Neuronal stem cell (in vitro differentiated cells): ENCODE data around the gene ITGA2.

Experiments used
- DNase-seq: peaks from one replicate; pipeline ENCODE4 v3.0.0-alpha.2; 2013; ENCODE audit warnings: low spot score
- H2AFZ ChIP-seq: one replicate; pipeline ENCODE4 v1.6.1; 2013; ENCODE audit warnings: mild to moderate bottlenecking, low read length, inconsistent platforms
- H2AK5ac ChIP-seq: 2 replicates; pipeline ENCODE4 v1.6.1; 2013; ENCODE audit warnings: low read depth, mild to moderate bottlenecking, inconsistent platforms, low read length, moderate library complexity, mixed read lengths
- H2BK120ac ChIP-seq: 2 replicates; pipeline ENCODE4 v1.6.1; 2013; ENCODE audit warnings: low read depth, mild to moderate bottlenecking, inconsistent platforms, low read length, moderate library complexity, mixed read lengths
- H2BK12ac ChIP-seq: one replicate; pipeline ENCODE4 v1.6.1; 2013; ENCODE audit warnings: low read length, inconsistent platforms
- H2BK15ac ChIP-seq: 2 replicates; pipeline ENCODE4 v1.6.1; 2013; ENCODE audit warnings: mild to moderate bottlenecking, low read length, inconsistent platforms, mixed read lengths
- H2BK5ac ChIP-seq: one replicate; pipeline ENCODE4 v1.6.1; 2013; ENCODE audit warnings: inconsistent platforms, mild to moderate bottlenecking, low read length, moderate library complexity
- H3K14ac ChIP-seq: one replicate; pipeline ENCODE4 v1.6.1; 2013; ENCODE audit warnings: low read length, inconsistent platforms
- H3K18ac ChIP-seq: 2 replicates; pipeline ENCODE4 v1.6.1; 2013; ENCODE audit warnings: low read length, inconsistent platforms
- H3K23ac ChIP-seq: 2 replicates; pipeline ENCODE4 v1.6.1; 2013; ENCODE audit warnings: low read depth, mild to moderate bottlenecking, mixed read lengths, low read length, inconsistent platforms; ENCODE audit not compliant: poor library complexity
- H3K27ac ChIP-seq: replicated peaks from 3 replicates; pipeline ENCODE4 v1.5.1; 2013; ENCODE audit warnings: low read length, inconsistent platforms
- H3K27me3 ChIP-seq, 3 experiments: 2 replicates each; pipeline ENCODE4 v1.6.1; 2013; ENCODE audit warnings: low read length in 3 of 3, mild to moderate bottlenecking in 2 of 3, inconsistent platforms in 1 of 3, low read depth in 1 of 3, mixed read lengths in 1 of 3, moderate library complexity in 1 of 3; ENCODE audit not compliant: control insufficient read depth in 3 of 3, insufficient read depth in 3 of 3
- H3K36me3 ChIP-seq, 2 donors: replicated peaks in 1 of 2; 2 replicates each; pipeline ENCODE4 v1.6.1; 2013; ENCODE audit warnings: low read length in 2 of 2; ENCODE audit not compliant: control insufficient read depth in 2 of 2, insufficient read depth in 2 of 2
- H3K4ac ChIP-seq: 2 replicates; pipeline ENCODE4 v1.6.1; 2013; ENCODE audit warnings: inconsistent platforms, mild to moderate bottlenecking, low read length, moderate library complexity
- H3K4me1 ChIP-seq, 2 donors: 1 replicate in 1 of 2; 2 replicates in 1 of 2; pipeline ENCODE4 v1.6.1; 2013; ENCODE audit warnings: low read length in 2 of 2, low read depth in 1 of 2; ENCODE audit not compliant: control insufficient read depth in 2 of 2, insufficient read depth in 1 of 2
- H3K4me2 ChIP-seq: one replicate; pipeline ENCODE4 v1.6.1; 2013; ENCODE audit warnings: mild to moderate bottlenecking, low read length, inconsistent platforms; ENCODE audit not compliant: insufficient read depth, poor library complexity, severe bottlenecking
- H3K4me3 ChIP-seq, 2 donors: 2 replicates each; pipeline ENCODE4 v1.5.1; 2013; ENCODE audit warnings: low read length in 2 of 2, mild to moderate bottlenecking in 2 of 2, inconsistent platforms in 1 of 2, moderate library complexity in 1 of 2
- H3K79me1 ChIP-seq: one replicate; pipeline ENCODE4 v1.6.1; 2013; ENCODE audit warnings: low read depth, mild to moderate bottlenecking, inconsistent platforms, low read length, moderate library complexity
- H3K9ac ChIP-seq: one replicate; pipeline ENCODE4 v1.6.1; 2013; ENCODE audit warnings: mild to moderate bottlenecking, low read depth, low read length, inconsistent platforms; ENCODE audit not compliant: poor library complexity
- H3K9me3 ChIP-seq, 2 donors: replicated peaks in 1 of 2; 2 replicates each; pipeline versions ENCODE3 to v1.6.1; 2013; ENCODE audit warnings: low read length in 2 of 2, mild to moderate bottlenecking in 2 of 2, inconsistent platforms in 1 of 2, low read depth in 1 of 2, mixed read lengths in 1 of 2, moderate library complexity in 1 of 2; ENCODE audit not compliant: control insufficient read depth in 2 of 2, insufficient read depth in 1 of 2
- H4K8ac ChIP-seq: one replicate; pipeline ENCODE4 v1.6.1; 2013; ENCODE audit warnings: low read depth, mild to moderate bottlenecking, inconsistent platforms, low read length, moderate library complexity
- H4K91ac ChIP-seq: one replicate; pipeline ENCODE4 v1.6.1; 2013; ENCODE audit warnings: low read length, low read depth, mild to moderate bottlenecking, inconsistent platforms; ENCODE audit not compliant: poor library complexity
- WGBS, 2 donors: extraction: QIAGEN DNeasy Blood & Tissue Kit; methylation state at CpG; one replicate each; pipeline ENCODE4 v1.1.7; 2013; ENCODE audit warnings: missing lambda C conversion rate in 2 of 2, mixed read lengths in 1 of 2; ENCODE audit not compliant: insufficient read length in 2 of 2, insufficient replicate concordance in 1 of 2; ENCODE audit errors: extremely low coverage in 2 of 2; 5-methylcytosine and 5-hydroxymethylcytosine counted together

Gene ITGA2

DNA sequence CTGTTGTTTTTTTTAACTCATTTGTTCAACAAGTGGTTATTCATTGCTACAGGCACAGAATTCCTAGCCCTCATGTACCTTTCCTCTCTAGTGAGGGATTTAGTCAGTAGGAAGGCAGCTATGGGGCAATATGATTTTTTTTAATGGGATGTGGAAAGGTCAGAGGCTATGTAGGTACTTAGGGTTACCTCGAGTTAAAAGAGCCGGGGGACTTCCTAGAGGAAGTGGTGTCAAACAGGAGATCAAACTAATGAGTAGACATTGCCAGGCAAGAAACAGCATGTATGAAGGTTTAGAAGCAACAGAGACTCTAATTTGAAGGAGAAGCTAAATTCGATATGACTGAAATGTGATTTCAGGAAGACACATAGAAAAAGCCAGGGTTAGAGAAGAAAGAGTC, 50.7 kb downstream of the ITGA2 start:
- no peak overlapping the region for H4K91ac ChIP-seq
- no peak overlapping the region for H2AK5ac ChIP-seq
- no peak overlapping the region for H2BK12ac ChIP-seq
- H3K79me1 ChIP-seq = no peaks in the 10 kb centered on the region
- no CpG with 5 or more reads among the region's 3 CpGs for WGBS, 2 donors
- H3K4me1 ChIP-seq = peaks cover 0 to 1% of the 10 kb centered on the region in 2 donors
- no peak overlapping the region for H2AFZ ChIP-seq
- H3K9me3 ChIP-seq = no peaks in the 10 kb centered on the region
- H3K4ac ChIP-seq = no peak overlapping the region
- H3K4me3 ChIP-seq = no peak overlapping the region
- H3K4me2 ChIP-seq = no peak overlapping the region
- H3K23ac ChIP-seq = no peak overlapping the region
- H3K27ac ChIP-seq = no peak overlapping the region
- no peak for DNase-seq
- no peak overlapping the region for H3K14ac ChIP-seq
- no peak overlapping the region for H3K9ac ChIP-seq
- H2BK120ac ChIP-seq = no peak overlapping the region
- no peak overlapping the region for H3K18ac ChIP-seq
- H4K8ac ChIP-seq = no peak overlapping the region
- H3K27me3 ChIP-seq = no peaks in the 10 kb centered on the region
- no peak overlapping the region for H2BK5ac ChIP-seq
- H3K36me3 ChIP-seq = no peaks in the 10 kb centered on the region
- H2BK15ac ChIP-seq = no peak overlapping the region

- Histone ChIP-seq H2AK5ac (no peak overlapping the region), H3K9ac (no peak overlapping the region), H3K27ac (no peak overlapping the region), H2BK5ac (no peak overlapping the region), H2BK15ac (no peak overlapping the region), H3K36me3 (no peaks in the 10 kb centered on the region), H3K79me1 (no peaks in the 10 kb centered on the region), H3K4ac (no peak overlapping the region), H3K27me3 (no peaks in the 10 kb centered on the region), H3K4me1 (peaks cover 0 to 1% of the 10 kb centered on the region in 2 donors), H3K23ac (no peak overlapping the region), H3K18ac (no peak overlapping the region), H3K9me3 (no peaks in the 10 kb centered on the region), H2BK120ac (no peak overlapping the region), H4K8ac (no peak overlapping the region), H3K14ac (no peak overlapping the region), H3K4me2 (no peak overlapping the region), H2AFZ (no peak overlapping the region), H4K91ac (no peak overlapping the region), H2BK12ac (no peak overlapping the region), H3K4me3 (no peak overlapping the region)
- no peak for DNase-seq
- WGBS, 2 donors = no CpG with 5 or more reads among the region's 4 CpGs
These were observed 52.0 kb downstream of the ITGA2 start for GRCh38 chr5:53041071-53041692.

DNA sequence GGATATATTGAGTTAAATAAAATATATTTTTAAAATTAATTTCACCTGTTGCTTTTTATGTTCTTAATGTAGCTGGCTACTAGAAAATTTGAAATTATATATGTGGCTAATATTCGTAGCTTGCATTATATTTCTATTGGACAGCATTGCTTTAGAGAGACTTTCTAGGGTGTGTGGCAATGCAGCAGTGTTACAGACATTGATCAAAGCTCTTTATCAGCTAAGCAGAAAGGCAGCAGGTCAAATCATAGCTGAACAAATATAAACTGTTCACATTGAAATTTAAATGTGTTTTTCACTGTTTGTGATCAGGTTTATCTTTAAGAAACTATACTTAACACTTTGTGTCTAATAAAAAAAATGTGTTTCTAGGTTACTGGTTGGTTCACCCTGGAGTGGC, 52.6 kb downstream of the ITGA2 start:
- no peak overlapping the region for H2BK15ac ChIP-seq
- H3K4me2 ChIP-seq = no peak overlapping the region
- H3K4me1 ChIP-seq = peaks cover 0 to 1% of the 10 kb centered on the region in 2 donors
- no peak overlapping the region for H3K18ac ChIP-seq
- H3K4ac ChIP-seq = no peak overlapping the region
- no peak overlapping the region for H3K23ac ChIP-seq
- no peak overlapping the region for H4K8ac ChIP-seq
- no CpG with 5 or more reads among the region's 1 CpG for WGBS, 2 donors
- H3K4me3 ChIP-seq = no peak overlapping the region
- no peak overlapping the region for H3K27ac ChIP-seq
- no peak overlapping the region for H3K9ac ChIP-seq
- H2BK5ac ChIP-seq = no peak overlapping the region
- H2AK5ac ChIP-seq = no peak overlapping the region
- no peaks in the 10 kb centered on the region for H3K36me3 ChIP-seq
- H4K91ac ChIP-seq = no peak overlapping the region
- H2BK120ac ChIP-seq = no peak overlapping the region
- H3K9me3 ChIP-seq = no peaks in the 10 kb centered on the region
- H3K14ac ChIP-seq = no peak overlapping the region
- H3K79me1 ChIP-seq = no peaks in the 10 kb centered on the region
- H2BK12ac ChIP-seq = no peak overlapping the region
- DNase-seq = no peak
- no peak overlapping the region for H2AFZ ChIP-seq
- no peaks in the 10 kb centered on the region for H3K27me3 ChIP-seq

DNA sequence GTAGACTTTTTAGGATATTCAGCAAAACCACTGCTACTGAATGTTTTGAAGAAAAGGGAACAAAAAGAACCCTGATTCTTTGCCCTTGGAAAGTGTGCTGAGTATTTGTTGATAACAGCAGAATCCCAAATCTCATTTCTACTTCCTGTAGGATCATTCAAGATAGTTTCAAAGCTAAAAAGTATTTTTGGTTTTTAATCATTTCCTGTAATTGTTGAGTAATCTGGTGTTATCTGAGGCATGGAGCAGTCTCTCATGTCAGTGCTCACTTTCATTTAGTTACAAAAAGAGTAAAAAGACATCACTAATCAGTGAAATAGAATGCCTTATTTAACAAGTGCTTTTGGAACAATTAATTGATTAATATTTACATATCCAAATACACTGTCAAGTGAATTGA, 56.1 kb downstream of the ITGA2 start:
- Histone ChIP-seq H3K14ac (no peak overlapping the region), H2AFZ (no peak overlapping the region), H4K8ac (no peak overlapping the region), H2BK5ac (no peak overlapping the region), H3K4me3 (no peak overlapping the region), H3K23ac (no peak overlapping the region), H3K4me1 (no peaks in the 10 kb centered on the region), H4K91ac (no peak overlapping the region), H2BK120ac (no peak overlapping the region), H3K18ac (no peak overlapping the region), H3K27ac (no peak overlapping the region), H3K79me1 (no peaks in the 10 kb centered on the region), H3K9ac (no peak overlapping the region), H3K4me2 (no peak overlapping the region), H3K4ac (no peak overlapping the region), H3K27me3 (no peaks in the 10 kb centered on the region), H2BK12ac (no peak overlapping the region), H3K9me3 (no peaks in the 10 kb centered on the region), H3K36me3 (no peaks in the 10 kb centered on the region), H2BK15ac (no peak overlapping the region), H2AK5ac (no peak overlapping the region)
- no peak for DNase-seq
